ENCODE results near the gene KNOP1.

The KNOP1 gene

GRCh38 chr16:19716183-19716582, 1.8 kb downstream of the KNOP1 start:
- Mint-ChIP-seq H3K27ac (peak overlapping the region; percentile 3), H3K4me1 (peaks cover 41% of the 10 kb centered on the region)
- ATAC-seq = no peak

GRCh38 chr16:19715566-19715965, 2.5 kb downstream of the KNOP1 start:
- H3K4me3 Mint-ChIP-seq = no peak overlapping the region
- H3K36me3 Mint-ChIP-seq = peaks cover 29% of the 10 kb centered on the region
- H3K27ac Mint-ChIP-seq = no peak overlapping the region

More at GRCh38 chr16:19716183-19716582, 1.8 kb downstream of the KNOP1 start:
- no peaks in the 10 kb centered on the region for H3K27me3 Mint-ChIP-seq
- H3K36me3 Mint-ChIP-seq = peaks cover 29% of the 10 kb centered on the region
- H3K4me3 Mint-ChIP-seq = peak overlapping the region; percentile 14
- no peaks in the 10 kb centered on the region for H3K9me3 Mint-ChIP-seq

GRCh38 chr16:19713697-19714096, 4.3 kb downstream of the KNOP1 start:
- no peak overlapping the region for H3K27ac Mint-ChIP-seq
- no peaks in the 10 kb centered on the region for H3K9me3 Mint-ChIP-seq
- no peaks in the 10 kb centered on the region for H3K27me3 Mint-ChIP-seq
- no peak overlapping the region for H3K4me3 Mint-ChIP-seq
- H3K4me1 Mint-ChIP-seq = peaks cover 41% of the 10 kb centered on the region
- no peak for ATAC-seq
- peaks cover 40% of the 10 kb centered on the region for H3K36me3 Mint-ChIP-seq

More at GRCh38 chr16:19715566-19715965, 2.5 kb downstream of the KNOP1 start:
- H3K9me3 Mint-ChIP-seq = no peaks in the 10 kb centered on the region
- no peaks in the 10 kb centered on the region for H3K27me3 Mint-ChIP-seq
- H3K4me1 Mint-ChIP-seq = peaks cover 41% of the 10 kb centered on the region
- no peak for ATAC-seq

DNA sequence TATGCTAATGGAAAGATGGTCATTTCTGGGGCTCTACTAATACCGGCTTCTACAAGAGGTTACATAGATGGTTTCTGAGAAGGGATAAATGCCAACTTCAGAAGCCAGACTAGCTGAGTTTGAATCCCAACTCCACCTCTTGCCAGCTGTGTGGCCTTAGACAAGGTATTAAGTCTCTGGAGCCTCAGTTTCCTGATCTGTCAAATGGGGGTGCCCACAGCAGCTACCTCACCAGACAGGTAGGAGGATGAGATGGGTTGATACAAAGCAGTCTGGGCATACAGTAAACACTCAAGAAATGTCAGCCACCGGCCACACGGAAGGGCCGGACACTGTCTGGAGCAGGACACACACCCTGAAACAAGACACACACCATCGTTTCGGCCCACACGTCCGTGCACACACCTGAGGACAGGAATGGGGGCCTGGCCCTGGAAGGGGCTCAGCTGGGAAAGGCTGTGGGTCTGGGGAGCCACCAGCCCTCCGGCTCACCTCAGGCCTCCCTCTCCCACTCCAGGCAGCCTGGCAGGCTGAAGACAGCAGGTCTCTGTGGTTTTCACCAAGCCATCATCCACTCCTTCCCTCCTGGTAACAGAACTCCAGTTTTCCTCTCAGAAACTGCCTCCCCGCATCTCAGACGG, 5.5 kb downstream of the KNOP1 start:
- Mint-ChIP-seq H3K4me3 (no peak overlapping the region), H3K9me3 (no peaks in the 10 kb centered on the region), H3K4me1 (peaks cover 41% of the 10 kb centered on the region), H3K36me3 (peaks cover 41% of the 10 kb centered on the region), H3K27ac (no peak overlapping the region), H3K27me3 (no peaks in the 10 kb centered on the region)
- no peak for ATAC-seq

DNA sequence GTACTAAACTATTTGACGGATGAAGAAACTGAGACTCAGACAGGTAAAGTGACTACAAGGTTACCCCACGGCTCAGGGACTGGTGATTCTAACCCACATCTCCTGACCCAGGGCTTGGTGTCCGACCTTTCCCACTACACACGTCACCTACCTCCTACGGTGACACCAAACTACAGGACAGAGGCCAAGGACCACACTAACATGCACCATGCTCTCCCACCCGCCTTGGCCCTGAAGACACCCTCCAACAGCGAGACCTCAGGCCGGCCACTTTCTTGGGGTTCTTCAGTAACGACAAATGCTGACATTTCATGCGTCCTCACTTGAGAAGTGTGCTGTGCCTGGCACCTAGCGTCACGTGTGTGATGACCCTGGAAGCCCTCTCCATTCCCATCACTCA, 6.4 kb downstream of the KNOP1 start:
- no peaks in the 10 kb centered on the region for H3K27me3 Mint-ChIP-seq

GRCh38 chr16:19710991-19711545, 7.0 kb downstream of the KNOP1 start:
- Mint-ChIP-seq H3K4me3 (no peak overlapping the region), H3K27ac (no peak overlapping the region), H3K4me1 (peaks cover 27% of the 10 kb centered on the region), H3K36me3 (peaks cover 50% of the 10 kb centered on the region), H3K9me3 (no peaks in the 10 kb centered on the region), H3K27me3 (no peaks in the 10 kb centered on the region)
- ATAC-seq = no peak

More for the DNA sequence above, 6.4 kb downstream of the KNOP1 start:
- H3K36me3 Mint-ChIP-seq = peaks cover 49% of the 10 kb centered on the region
- no peak for ATAC-seq
- H3K4me1 Mint-ChIP-seq = peaks cover 32% of the 10 kb centered on the region
- no peak overlapping the region for H3K27ac Mint-ChIP-seq
- no peaks in the 10 kb centered on the region for H3K9me3 Mint-ChIP-seq
- H3K4me3 Mint-ChIP-seq = no peak overlapping the region

- peaks cover 53% of the 10 kb centered on the region for H3K36me3 Mint-ChIP-seq
- no peak for ATAC-seq
- H3K4me3 Mint-ChIP-seq = no peak overlapping the region
- peaks cover 20% of the 10 kb centered on the region for H3K4me1 Mint-ChIP-seq
- H3K27me3 Mint-ChIP-seq = no peaks in the 10 kb centered on the region
- H3K27ac Mint-ChIP-seq = no peak overlapping the region
- H3K9me3 Mint-ChIP-seq = no peaks in the 10 kb centered on the region
Observed at GRCh38 chr16:19710191-19710908, 7.7 kb downstream of the KNOP1 start.

GRCh38 chr16:19709381-19710136, 8.5 kb downstream of the KNOP1 start:
- no peak for ATAC-seq
- Mint-ChIP-seq H3K9me3 (no peaks in the 10 kb centered on the region), H3K4me1 (peaks cover 15% of the 10 kb centered on the region), H3K4me3 (no peak overlapping the region), H3K36me3 (peaks cover 57% of the 10 kb centered on the region), H3K27me3 (no peaks in the 10 kb centered on the region), H3K27ac (no peak overlapping the region)

GRCh38 chr16:19708296-19709205, 9.5 kb downstream of the KNOP1 start:
- Mint-ChIP-seq H3K36me3 (peaks cover 58% of the 10 kb centered on the region), H3K4me3 (no peak overlapping the region), H3K27me3 (no peaks in the 10 kb centered on the region), H3K9me3 (no peaks in the 10 kb centered on the region), H3K27ac (no peak overlapping the region), H3K4me1 (peaks cover 7% of the 10 kb centered on the region)
- no peak for ATAC-seq

GRCh38 chr16:19707569-19708295, 10.3 kb downstream of the KNOP1 start:
- H3K9me3 Mint-ChIP-seq = no peaks in the 10 kb centered on the region
- H3K27ac Mint-ChIP-seq = no peak overlapping the region
- H3K4me3 Mint-ChIP-seq = no peak overlapping the region
- peaks cover 7% of the 10 kb centered on the region for H3K4me1 Mint-ChIP-seq
- no peaks in the 10 kb centered on the region for H3K27me3 Mint-ChIP-seq
- ATAC-seq = peak; percentile 60
- peaks cover 66% of the 10 kb centered on the region for H3K36me3 Mint-ChIP-seq

DNA sequence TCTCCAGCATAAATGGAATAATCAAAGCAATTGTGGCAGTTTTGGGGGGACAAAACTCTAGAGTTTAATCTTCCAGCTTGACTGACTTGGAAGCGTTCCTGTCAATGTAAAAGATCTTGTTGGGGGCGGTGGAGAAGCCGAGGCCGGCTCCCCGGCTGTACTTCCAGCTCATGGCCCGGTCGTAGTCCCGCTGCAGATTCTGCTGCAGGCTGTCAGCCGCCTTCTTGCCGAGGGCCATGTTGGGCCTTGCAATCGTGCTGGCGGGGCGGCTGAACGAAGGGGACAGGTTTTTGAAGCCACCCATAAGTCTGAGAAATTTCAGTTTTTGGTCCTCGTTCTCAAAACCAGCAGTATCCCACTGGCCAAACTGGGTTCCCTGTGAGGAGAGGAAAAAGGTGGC, 11.2 kb downstream of the KNOP1 start:
- peaks cover 69% of the 10 kb centered on the region for H3K36me3 Mint-ChIP-seq
- peaks cover 5% of the 10 kb centered on the region for H3K4me1 Mint-ChIP-seq
- no peaks in the 10 kb centered on the region for H3K27me3 Mint-ChIP-seq
- H3K9me3 Mint-ChIP-seq = no peaks in the 10 kb centered on the region
- ATAC-seq = no peak
- no peak overlapping the region for H3K27ac Mint-ChIP-seq
- H3K4me3 Mint-ChIP-seq = no peak overlapping the region

DNA sequence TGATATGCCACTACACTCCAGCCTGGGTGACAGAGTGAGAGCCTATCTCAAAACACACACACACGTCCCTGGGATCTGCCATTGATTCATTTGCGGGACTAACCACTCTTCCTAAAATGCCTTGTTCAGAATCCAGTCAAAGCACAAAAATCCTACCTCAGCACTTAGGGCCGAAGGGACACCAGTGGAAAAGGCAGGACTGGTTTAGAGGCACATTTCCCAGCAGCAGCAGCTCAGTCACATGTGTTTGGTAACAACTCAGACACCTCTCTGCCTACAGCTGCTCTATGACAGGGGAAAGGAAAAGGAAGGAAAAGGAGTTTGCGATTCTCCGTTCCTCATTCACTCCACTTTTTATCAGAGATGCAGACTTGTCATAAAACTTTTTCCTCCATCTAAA, 12.2 kb downstream of the KNOP1 start:
- no peak overlapping the region for H3K27ac Mint-ChIP-seq
- no peaks in the 10 kb centered on the region for H3K9me3 Mint-ChIP-seq
- no peak overlapping the region for H3K4me3 Mint-ChIP-seq
- no peaks in the 10 kb centered on the region for H3K4me1 Mint-ChIP-seq
- ATAC-seq = no peak
- no peaks in the 10 kb centered on the region for H3K27me3 Mint-ChIP-seq
- H3K36me3 Mint-ChIP-seq = peaks cover 64% of the 10 kb centered on the region

GRCh38 chr16:19705146-19705501, 12.9 kb downstream of the KNOP1 start:
- H3K36me3 Mint-ChIP-seq = peaks cover 71% of the 10 kb centered on the region
- H3K27me3 Mint-ChIP-seq = no peaks in the 10 kb centered on the region
- H3K9me3 Mint-ChIP-seq = no peaks in the 10 kb centered on the region
- ATAC-seq = no peak
- H3K27ac Mint-ChIP-seq = no peak overlapping the region
- H3K4me1 Mint-ChIP-seq = no peaks in the 10 kb centered on the region
- H3K4me3 Mint-ChIP-seq = no peak overlapping the region
